ENCODE results near the gene PALLD. TPM values are rescaled to one million over a fixed set of nuclear protein-coding genes. Genes with fewer than 3 reads are reported as not detected.

The PALLD gene
- total RNA-seq, 1 experiment from 2014 or later = 27.6 TPM

GRCh38 chr4:168852387-168852786 is 355.5 kb downstream of the PALLD start:
- Mint-ChIP-seq H3K4me3 (ENCODE audit: low read depth, unreplicated experiment) (no peak overlapping the region), H3K36me3 (ENCODE audit: insufficient read depth, unreplicated experiment) (peaks cover 5% of the 10 kb centered on the region), H3K9me3 (ENCODE audit: low read depth, unreplicated experiment) (no peaks in the 10 kb centered on the region), H3K27ac (ENCODE audit: unreplicated experiment) (no peak overlapping the region), H3K27me3 (ENCODE audit: unreplicated experiment) (no peaks in the 10 kb centered on the region), H3K4me1 (ENCODE audit: low read depth, unreplicated experiment) (peaks cover 16% of the 10 kb centered on the region)
- TF ChIP-seq CTCF (IDR thresholded peaks at IDR 0.05; ENCODE audit: unreplicated experiment) = no peak
- CTCF ChIA-PET = no interaction called here
- DNase-seq = no peak
- no TSS peak for BruUV-seq (replicated peaks)
- intact Hi-C loops (cut with micrococcal nuclease; ENCODE audit: unreplicated experiment) = no loop called here

DNA sequence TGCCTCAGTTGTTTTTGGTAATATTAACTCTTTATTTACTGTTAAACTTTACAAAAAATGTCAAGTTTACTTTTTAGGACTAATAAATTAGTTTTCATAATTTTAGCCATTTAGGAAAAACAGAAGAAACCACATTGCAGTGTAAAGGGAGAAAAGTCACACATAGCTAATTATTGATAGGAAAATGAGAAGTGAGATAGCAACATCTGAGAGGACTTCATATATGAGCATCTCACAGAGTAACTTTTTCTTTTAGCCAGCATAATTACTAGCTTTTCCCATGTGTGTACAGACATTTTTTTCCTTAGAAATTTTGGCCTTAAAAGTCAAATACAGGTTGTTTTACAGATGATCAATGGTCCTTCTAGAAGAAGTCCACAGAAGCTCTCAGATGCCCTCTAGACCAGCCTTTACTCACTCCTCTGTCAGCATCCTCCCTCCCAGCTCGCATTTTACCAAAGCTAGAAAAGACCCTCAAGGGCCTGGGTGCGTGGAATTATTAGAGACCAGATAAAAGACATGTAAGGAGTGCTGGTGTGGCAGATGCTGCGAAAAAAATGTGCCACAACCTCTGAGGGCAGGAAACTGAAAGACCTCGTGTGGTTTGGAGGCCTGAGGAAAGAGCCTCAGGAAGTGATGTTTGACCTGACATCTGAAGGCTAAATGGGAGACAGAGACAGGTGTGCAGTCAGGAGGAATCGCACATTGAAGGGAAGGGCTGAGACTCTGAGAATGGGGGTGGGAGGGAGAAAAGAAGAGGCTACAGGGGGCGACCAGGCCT is 356.3 kb downstream of the PALLD start:
- CTCF ChIA-PET = no interaction called here
- Mint-ChIP-seq H3K36me3 (ENCODE audit: insufficient read depth, unreplicated experiment) (peaks cover 5% of the 10 kb centered on the region), H3K27ac (ENCODE audit: unreplicated experiment) (no peak overlapping the region), H3K4me3 (ENCODE audit: low read depth, unreplicated experiment) (no peak overlapping the region), H3K27me3 (ENCODE audit: unreplicated experiment) (no peaks in the 10 kb centered on the region), H3K9me3 (ENCODE audit: low read depth, unreplicated experiment) (no peaks in the 10 kb centered on the region), H3K4me1 (ENCODE audit: low read depth, unreplicated experiment) (peaks cover 14% of the 10 kb centered on the region)
- no peak for DNase-seq
- intact Hi-C loops (cut with micrococcal nuclease; ENCODE audit: unreplicated experiment) = no loop called here
- no peak for TF ChIP-seq CTCF (IDR thresholded peaks at IDR 0.05; ENCODE audit: unreplicated experiment)
- BruUV-seq (replicated peaks) = no TSS peak

DNA sequence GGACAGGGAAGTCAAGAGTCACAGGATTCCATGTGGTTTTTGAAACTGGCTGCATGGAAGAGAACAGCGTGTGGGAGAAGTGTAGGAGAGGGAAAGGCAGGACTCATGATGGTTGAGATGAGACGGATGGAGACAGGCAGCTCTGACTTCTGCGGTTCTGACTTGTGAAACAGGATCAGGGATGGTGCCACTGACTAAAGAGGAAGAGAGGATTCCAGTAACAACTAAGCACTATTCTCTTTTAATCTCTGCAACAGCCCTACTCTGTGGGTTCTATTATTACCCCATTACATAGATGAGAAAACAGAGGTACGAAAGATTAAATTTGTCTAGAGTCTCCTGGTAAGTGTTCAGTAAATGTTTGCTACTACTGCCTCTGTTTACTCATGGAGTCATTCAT is 356.9 kb downstream of the PALLD start:
- H3K9me3 Mint-ChIP-seq (ENCODE audit: low read depth, unreplicated experiment) = no peaks in the 10 kb centered on the region
- peaks cover 5% of the 10 kb centered on the region for H3K36me3 Mint-ChIP-seq (ENCODE audit: insufficient read depth, unreplicated experiment)
- no peaks in the 10 kb centered on the region for H3K27me3 Mint-ChIP-seq (ENCODE audit: unreplicated experiment)
- intact Hi-C loops (cut with micrococcal nuclease; ENCODE audit: unreplicated experiment) = no loop called here
- DNase-seq = no peak
- H3K4me1 Mint-ChIP-seq (ENCODE audit: low read depth, unreplicated experiment) = peaks cover 8% of the 10 kb centered on the region
- BruUV-seq (replicated peaks) = no TSS peak
- CTCF ChIA-PET = no interaction called here
- no peak for TF ChIP-seq CTCF (IDR thresholded peaks at IDR 0.05; ENCODE audit: unreplicated experiment)
- no peak overlapping the region for H3K4me3 Mint-ChIP-seq (ENCODE audit: low read depth, unreplicated experiment)
- H3K27ac Mint-ChIP-seq (ENCODE audit: unreplicated experiment) = no peak overlapping the region

DNA sequence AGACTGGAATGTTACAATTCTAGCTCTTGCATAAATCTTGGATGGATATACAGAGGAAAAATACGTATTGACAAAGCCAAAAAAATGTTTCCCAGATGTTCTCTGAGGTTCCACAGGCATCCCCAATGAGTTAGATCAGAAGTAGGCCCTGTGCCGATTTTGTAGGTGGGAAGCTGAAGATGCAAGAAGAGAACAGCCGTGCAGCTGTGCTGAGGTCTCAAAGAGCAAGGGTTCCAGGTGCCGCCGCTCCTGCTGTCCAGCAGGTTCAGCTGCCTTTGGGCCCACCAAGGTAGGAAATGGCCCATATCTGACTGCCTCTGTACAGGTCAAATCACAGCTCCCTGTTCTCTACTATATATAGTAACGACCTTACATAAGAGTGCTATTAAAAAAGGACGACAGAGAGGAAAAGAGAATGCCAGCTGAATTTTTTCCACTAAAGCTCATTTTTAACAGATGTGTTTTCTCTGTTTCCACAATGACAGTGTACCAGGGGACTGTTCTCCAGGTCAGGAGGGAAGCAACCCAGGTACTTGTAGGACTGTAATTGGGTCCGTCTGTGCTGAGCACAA is 357.6 kb downstream of the PALLD start:
- CTCF ChIA-PET = no interaction called here
- Mint-ChIP-seq H3K36me3 (ENCODE audit: insufficient read depth, unreplicated experiment) (peaks cover 5% of the 10 kb centered on the region), H3K27me3 (ENCODE audit: unreplicated experiment) (no peaks in the 10 kb centered on the region), H3K27ac (ENCODE audit: unreplicated experiment) (no peak overlapping the region), H3K4me3 (ENCODE audit: low read depth, unreplicated experiment) (no peak overlapping the region), H3K4me1 (ENCODE audit: low read depth, unreplicated experiment) (peaks cover 1% of the 10 kb centered on the region), H3K9me3 (ENCODE audit: low read depth, unreplicated experiment) (no peaks in the 10 kb centered on the region)
- intact Hi-C loops (cut with micrococcal nuclease; ENCODE audit: unreplicated experiment) = no loop called here
- no peak for DNase-seq
- no TSS peak for BruUV-seq (replicated peaks)
- no peak for TF ChIP-seq CTCF (IDR thresholded peaks at IDR 0.05; ENCODE audit: unreplicated experiment)

All from Calu3 (cell line).